Measurements from ENCODE around the gene ANKRD27. TPM values are rescaled to one million over a fixed set of nuclear protein-coding genes. Genes with fewer than 3 reads are reported as not detected.
"Not testable (repeated sequence)": the region's sequence is repeated elsewhere in the genome, so short reads cannot be mapped to it uniquely, and the experiment has no call there.

ANKRD27 gene
- polyA plus RNA-seq, 6 donors from 2014 or later: 7.1 to 16.3 (median 11.5) TPM

DNA sequence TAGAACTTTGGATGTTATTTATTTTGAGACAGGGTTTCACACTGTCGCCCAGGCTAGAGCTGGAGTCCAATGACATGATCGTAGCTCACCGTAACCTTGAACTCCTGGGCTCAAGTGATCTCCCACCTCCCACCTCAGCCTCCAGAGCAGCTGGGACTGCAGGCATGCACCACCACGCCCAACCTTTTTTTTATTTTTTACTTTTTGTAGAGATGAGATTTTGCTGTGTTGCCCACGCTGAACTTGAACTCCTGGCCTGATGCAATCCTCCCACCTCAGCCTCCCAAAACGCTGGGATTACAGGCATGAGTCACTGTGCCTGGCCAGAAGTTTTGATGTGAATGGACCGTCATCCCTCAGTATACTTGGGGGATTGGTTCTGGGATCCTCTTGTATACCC lies 13.7 kb downstream of the ANKRD27 start:
- Mint-ChIP-seq H3K27ac (no peak overlapping the region), H3K27me3 (no peaks in the 10 kb centered on the region), H3K36me3 (no peaks in the 10 kb centered on the region), H3K4me3 (no peak overlapping the region), H3K9me3 (no peaks in the 10 kb centered on the region), H3K4me1 (peaks cover 3 to 20% (median 12%) of the 10 kb centered on the region in 3 donors)
- DNase-seq (no peak), ATAC-seq (ENCODE audit: low read depth in 2 of 2) (no peak)

DNA sequence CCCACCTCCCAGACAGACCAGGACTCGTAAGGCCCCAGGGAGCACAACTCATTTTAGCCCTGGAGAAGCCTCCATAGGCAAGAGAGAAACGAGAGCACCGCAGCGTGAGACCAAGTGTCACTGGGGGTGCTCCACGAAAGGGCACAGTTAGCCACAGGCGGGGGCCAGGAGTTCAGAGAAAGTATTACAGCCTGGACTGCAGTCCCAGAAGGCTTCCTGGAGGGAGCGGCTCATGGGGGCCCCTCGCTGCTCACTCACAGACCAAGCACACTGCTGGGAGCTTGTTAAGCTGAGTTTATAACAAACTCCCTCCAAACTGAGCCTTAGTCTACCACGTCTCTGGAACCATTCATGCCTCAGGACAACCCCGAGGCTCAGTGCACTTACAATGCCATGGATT lies 16.5 kb downstream of the ANKRD27 start:
- no peaks in the 10 kb centered on the region for H3K36me3 Mint-ChIP-seq
- ATAC-seq (ENCODE audit: low read depth in 2 of 2): no peak

DNA sequence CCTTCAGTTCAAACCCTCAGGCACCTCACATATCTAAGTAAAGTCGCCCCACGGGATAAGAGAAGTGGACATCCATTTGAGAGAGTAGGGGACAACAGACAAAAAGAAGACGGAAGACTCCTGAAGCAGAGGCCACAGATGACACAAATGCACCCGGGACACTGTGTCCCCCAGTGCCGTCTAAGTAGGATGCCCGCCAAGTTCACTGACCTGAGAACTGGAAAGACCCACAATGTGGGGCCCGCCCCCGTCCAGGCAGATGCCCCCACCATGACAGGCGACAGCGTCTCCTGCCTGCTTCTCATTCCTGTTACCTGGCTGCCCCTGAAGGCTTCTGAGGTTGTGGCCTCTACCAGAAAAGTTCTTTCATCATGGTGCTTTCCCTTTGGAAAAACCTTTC lies 16.9 kb downstream of the ANKRD27 start:
- DNase-seq: no peak
- H3K4me1 Mint-ChIP-seq: peaks cover 3 to 17% (median 10%) of the 10 kb centered on the region in 3 donors
- no peaks in the 10 kb centered on the region for H3K36me3 Mint-ChIP-seq
- no peak overlapping the region for H3K27ac Mint-ChIP-seq
- H3K4me3 Mint-ChIP-seq: no peak overlapping the region
- H3K9me3 Mint-ChIP-seq: no peaks in the 10 kb centered on the region
- ATAC-seq (ENCODE audit: low read depth in 2 of 2): no peak
- H3K27me3 Mint-ChIP-seq: no peaks in the 10 kb centered on the region

More for the DNA sequence above, 16.5 kb downstream of the ANKRD27 start:
- H3K4me1 Mint-ChIP-seq: peaks cover 3 to 18% (median 12%) of the 10 kb centered on the region in 3 donors
- DNase-seq: no peak
- H3K4me3 Mint-ChIP-seq: no peak overlapping the region
- H3K27me3 Mint-ChIP-seq: no peaks in the 10 kb centered on the region
- peak overlapping the region in 1 of 6 donors; percentile 79 for H3K27ac Mint-ChIP-seq
- no peaks in the 10 kb centered on the region for H3K9me3 Mint-ChIP-seq

DNA sequence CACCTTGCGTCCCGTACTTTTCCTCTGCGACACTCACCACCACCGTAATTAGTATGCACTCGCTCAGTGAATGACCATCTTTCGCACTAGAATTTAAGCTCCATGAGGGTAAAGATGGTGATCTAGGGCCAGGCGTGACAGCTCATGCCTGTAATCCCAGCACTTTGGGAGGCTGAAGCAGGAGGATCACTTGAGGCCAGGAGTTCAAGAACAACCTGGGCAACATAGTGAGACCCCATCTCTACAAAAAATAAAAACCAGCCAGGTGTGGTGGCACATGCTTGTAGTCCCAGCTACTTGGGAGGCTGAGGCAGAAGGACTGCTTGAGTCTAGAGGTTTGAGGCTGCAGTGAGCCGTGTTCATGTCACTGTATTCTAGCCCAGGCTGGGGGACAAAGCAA lies 18.6 kb downstream of the ANKRD27 start:
- ATAC-seq (ENCODE audit: low read depth in 2 of 2); H3K4me3 Mint-ChIP-seq; H3K4me1 Mint-ChIP-seq; H3K27me3 Mint-ChIP-seq; H3K9me3 Mint-ChIP-seq; H3K27ac Mint-ChIP-seq; H3K36me3 Mint-ChIP-seq; DNase-seq: not testable (repeated sequence)

DNA sequence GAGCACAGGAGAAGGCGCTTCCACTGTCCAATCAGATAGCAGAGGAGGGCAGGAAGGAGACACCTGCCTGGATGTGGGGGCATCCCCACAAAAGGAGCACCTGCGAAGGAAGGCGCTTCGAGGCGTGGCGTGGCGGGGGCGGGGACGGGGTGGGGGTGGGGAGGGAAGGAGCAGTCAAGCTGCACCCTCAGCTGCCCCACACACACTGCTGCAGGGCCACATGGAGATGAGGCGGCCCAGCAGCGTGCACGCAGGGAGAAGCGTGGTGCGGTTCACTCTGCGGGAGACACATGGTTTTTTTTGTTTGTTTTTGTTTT lies 21.4 kb downstream of the ANKRD27 start:
- DNase-seq (no peak), ATAC-seq (ENCODE audit: low read depth in 2 of 2) (no peak)
- Mint-ChIP-seq H3K4me1 (no peaks in the 10 kb centered on the region), H3K36me3 (no peaks in the 10 kb centered on the region), H3K27ac (no peak overlapping the region), H3K27me3 (no peaks in the 10 kb centered on the region), H3K9me3 (no peaks in the 10 kb centered on the region), H3K4me3 (no peak overlapping the region)

DNA sequence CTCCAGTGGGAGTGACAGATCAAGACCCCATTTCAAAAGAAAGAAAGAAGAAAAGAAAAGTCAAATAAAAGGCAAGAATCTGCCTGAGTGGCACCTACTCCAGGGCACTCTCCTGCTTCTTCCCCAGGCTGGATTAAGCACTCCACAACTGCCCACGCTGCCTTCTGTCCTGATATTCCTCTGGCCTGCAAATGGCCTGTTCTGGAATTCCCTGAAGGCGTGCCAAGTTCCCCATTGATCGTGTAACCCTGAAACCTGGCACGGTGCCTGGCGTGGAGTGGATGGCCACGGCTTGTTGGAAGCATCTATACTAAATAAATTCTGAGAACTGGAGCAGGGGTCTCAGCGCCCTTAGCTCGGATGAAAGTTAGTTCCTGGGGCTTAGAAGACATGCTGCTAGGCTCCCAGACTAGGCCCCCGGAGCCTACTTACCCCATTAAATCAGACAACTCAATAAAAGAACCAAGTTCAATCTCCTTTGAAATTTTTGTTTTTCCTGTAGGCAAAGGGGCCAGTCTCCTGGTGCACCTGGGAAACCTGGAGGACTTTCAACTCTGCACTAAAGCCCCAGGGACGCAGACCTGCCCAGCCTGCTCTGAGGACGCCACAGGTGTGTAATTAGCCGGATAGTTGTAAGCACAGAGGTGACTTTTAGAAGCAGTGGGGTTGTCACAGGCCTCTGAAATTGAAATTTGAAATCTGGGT lies 21.9 kb downstream of the ANKRD27 start:
- no peaks in the 10 kb centered on the region for H3K27me3 Mint-ChIP-seq
- ATAC-seq (ENCODE audit: low read depth in 2 of 2): no peak
- H3K9me3 Mint-ChIP-seq: no peaks in the 10 kb centered on the region
- no peak overlapping the region for H3K4me3 Mint-ChIP-seq
- DNase-seq: no peak
- no peaks in the 10 kb centered on the region for H3K4me1 Mint-ChIP-seq
- H3K27ac Mint-ChIP-seq: peak overlapping the region in 3 of 6 donors; percentile 38 to 83 (median 74)
- H3K36me3 Mint-ChIP-seq: no peaks in the 10 kb centered on the region

DNA sequence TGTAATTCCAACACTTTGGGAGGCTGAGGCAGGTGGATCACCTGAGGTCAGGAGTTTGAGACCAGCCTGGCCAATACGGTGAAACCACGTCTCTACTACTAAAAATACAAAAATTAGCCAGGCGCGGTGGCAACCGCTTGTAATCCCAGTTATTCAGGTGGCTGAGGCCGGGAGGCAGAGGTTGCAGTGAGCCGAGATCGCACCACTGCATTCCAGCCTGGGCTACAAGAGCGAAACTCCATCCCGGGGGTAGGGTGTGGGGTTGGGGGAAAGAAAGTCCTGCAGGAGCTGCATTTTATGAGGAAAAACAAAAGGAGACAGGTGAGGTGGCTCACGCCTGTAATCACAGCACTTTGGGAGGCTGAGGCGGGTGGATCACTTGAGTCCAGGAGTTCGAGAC lies 22.6 kb downstream of the ANKRD27 start:
- H3K4me3 Mint-ChIP-seq; H3K36me3 Mint-ChIP-seq; H3K4me1 Mint-ChIP-seq; H3K9me3 Mint-ChIP-seq; DNase-seq; H3K27me3 Mint-ChIP-seq; H3K27ac Mint-ChIP-seq; ATAC-seq (ENCODE audit: low read depth in 2 of 2): not testable (repeated sequence)

DNA sequence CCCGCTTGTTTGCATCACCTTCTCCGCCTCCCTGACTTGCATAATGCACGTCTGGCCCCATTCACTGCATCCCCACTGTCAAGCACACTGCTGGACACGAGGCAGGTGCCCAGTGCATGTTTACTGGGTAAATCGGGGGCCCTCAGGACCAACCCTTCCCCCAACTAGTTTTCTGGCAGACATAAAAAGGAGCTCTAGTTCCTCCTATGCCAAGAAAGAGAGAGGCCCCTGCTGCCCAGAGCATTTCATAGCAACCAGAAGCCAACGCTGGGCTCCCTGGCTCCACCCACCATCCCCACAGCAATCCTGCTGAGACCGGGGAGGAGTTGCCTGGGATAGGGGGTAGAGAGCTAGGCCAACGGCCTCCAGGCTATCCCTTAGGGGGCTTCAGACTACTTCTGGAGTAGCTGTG lies 23.2 kb downstream of the ANKRD27 start:
- Mint-ChIP-seq H3K4me3 (no peak overlapping the region), H3K4me1 (peaks cover 0 to under 1% (median 0%) of the 10 kb centered on the region in 3 donors)

DNA sequence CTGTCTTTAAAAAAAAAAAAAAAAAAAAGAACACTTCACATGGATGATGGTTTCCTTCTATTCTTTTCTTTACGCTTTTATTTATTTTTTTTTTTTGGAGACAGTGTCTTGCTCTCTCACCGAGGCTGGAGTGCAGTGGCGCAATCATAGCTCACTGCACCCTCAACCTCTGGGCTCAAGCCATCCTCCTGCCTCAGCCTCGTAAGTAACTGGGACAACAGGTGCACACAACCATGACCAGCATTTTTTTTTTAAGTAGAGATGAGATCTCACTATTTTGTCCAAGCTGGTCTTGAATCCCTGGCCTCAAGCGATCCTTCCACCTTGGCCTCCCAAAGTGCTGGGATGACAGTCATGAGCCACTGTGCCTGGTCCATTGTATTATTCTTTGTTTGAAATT lies 24.3 kb downstream of the ANKRD27 start:
- no peaks in the 10 kb centered on the region for H3K9me3 Mint-ChIP-seq
- H3K36me3 Mint-ChIP-seq: no peaks in the 10 kb centered on the region
- no peak overlapping the region for H3K4me3 Mint-ChIP-seq

More for the DNA sequence above, 23.2 kb downstream of the ANKRD27 start:
- H3K9me3 Mint-ChIP-seq: no peaks in the 10 kb centered on the region
- no peaks in the 10 kb centered on the region for H3K36me3 Mint-ChIP-seq
- ATAC-seq (ENCODE audit: low read depth in 2 of 2) (no peak), DNase-seq (no peak)
- H3K27ac Mint-ChIP-seq: no peak overlapping the region
- H3K27me3 Mint-ChIP-seq: no peaks in the 10 kb centered on the region

DNA sequence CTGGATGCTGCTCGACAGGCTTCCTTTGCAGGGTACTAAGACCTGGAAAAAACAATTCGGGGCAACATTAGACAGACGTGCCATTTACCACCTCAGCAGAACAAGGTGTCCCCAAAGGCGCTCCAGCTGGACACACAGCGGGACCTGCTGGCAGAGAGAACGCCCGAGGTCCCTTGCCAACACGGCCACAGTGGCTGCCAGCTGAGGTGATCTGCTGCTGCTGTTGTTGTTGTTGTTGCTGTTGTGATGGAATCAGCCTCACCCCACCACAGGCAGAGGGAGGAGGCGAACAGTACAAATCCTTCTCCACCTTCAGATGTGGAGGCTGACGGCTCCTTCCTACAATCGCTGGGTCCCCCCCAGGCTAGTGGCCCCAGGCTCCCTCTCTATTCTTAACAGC lies 25.2 kb downstream of the ANKRD27 start:
- H3K27ac Mint-ChIP-seq: peak overlapping the region in 1 of 6 donors; percentile 33
- H3K4me3 Mint-ChIP-seq: no peak overlapping the region
- ATAC-seq (ENCODE audit: low read depth in 2 of 2): no peak
- no peaks in the 10 kb centered on the region for H3K36me3 Mint-ChIP-seq
- H3K4me1 Mint-ChIP-seq: peaks cover 0 to 4% (median 4%) of the 10 kb centered on the region in 3 donors
- no peaks in the 10 kb centered on the region for H3K27me3 Mint-ChIP-seq
- no peak for DNase-seq
- no peaks in the 10 kb centered on the region for H3K9me3 Mint-ChIP-seq

More for the DNA sequence above, 24.3 kb downstream of the ANKRD27 start:
- Mint-ChIP-seq H3K27ac (no peak overlapping the region), H3K27me3 (no peaks in the 10 kb centered on the region), H3K4me1 (peaks cover 0 to 4% (median 4%) of the 10 kb centered on the region in 3 donors)
- DNase-seq (no peak), ATAC-seq (ENCODE audit: low read depth in 2 of 2) (no peak)

DNA sequence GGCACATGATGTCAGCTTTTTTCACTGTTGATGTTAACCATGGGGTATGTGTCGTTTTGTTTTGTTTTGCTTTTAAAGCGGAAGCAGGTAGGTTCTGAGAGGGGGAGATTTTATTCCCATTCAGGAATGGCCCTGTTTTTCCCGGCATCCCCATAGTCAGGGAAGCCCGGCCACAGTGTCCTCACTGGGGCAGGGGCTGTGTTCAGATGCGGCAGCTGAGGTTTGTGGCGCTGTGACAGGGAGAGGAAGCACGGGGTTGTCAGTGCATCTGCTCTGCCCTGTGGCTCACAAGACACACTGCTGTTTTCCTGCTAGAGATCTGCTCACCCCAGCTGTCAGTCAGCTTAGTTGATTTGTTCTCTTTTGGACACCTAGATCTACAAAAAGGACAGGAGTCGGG lies 27.6 kb downstream of the ANKRD27 start:
- Mint-ChIP-seq H3K36me3 (peaks cover 8 to 10% of the 10 kb centered on the region in 2 donors), H3K4me3 (no peak overlapping the region), H3K27me3 (no peaks in the 10 kb centered on the region), H3K9me3 (no peaks in the 10 kb centered on the region), H3K27ac (peak overlapping the region in 3 of 6 donors; percentile 10 to 76 (median 60)), H3K4me1 (peaks cover 0 to 5% (median 4%) of the 10 kb centered on the region in 3 donors)
- DNase-seq (no peak), ATAC-seq (ENCODE audit: low read depth in 2 of 2) (no peak)

DNA sequence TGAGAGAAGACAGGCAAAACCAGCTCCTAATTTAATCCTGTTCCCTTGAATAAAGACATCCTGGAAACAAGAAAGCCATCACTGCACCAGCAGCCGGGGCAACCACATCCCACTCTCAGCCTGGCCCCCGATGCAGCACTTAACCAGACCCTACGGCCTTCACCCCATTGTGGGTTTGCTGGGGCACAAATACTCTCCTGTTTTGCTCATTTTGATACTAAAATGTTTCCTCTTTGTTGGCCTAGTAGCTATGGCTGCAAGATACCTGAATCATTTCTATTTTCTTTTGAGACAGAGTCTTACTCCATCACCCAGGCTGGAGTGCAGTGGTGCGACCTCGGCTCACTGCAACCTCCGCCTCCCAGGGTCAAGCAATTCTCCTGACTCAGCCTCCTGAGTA lies 28.4 kb downstream of the ANKRD27 start:
- DNase-seq: no peak
- no peak for ATAC-seq (ENCODE audit: low read depth in 2 of 2)
- Mint-ChIP-seq H3K27me3 (no peaks in the 10 kb centered on the region), H3K9me3 (no peaks in the 10 kb centered on the region), H3K4me3 (no peak overlapping the region), H3K27ac (peak overlapping the region in 1 of 6 donors; percentile 93), H3K36me3 (peaks cover 12 to 16% of the 10 kb centered on the region in 2 donors), H3K4me1 (peaks cover 0 to 5% (median 4%) of the 10 kb centered on the region in 3 donors)

DNA sequence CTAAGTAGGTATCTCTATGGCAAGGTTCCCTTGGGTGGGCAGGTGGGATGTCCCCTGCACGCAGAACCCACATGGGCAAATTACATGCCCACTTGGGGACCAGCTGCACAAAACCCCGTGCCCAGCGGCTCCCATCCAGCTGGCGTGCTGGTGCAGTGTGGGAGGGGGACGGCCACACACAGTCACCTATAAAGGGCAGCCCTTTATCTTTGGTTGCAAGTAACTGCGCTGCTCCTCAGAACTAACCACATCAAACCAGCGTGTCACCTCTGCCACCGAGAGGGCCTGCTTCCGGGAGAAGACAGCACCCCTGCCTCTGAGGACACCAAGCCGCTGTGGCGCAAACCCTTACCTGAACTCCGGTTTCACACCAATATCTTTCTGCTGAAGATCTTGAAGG lies 32.2 kb downstream of the ANKRD27 start:
- no peaks in the 10 kb centered on the region for H3K27me3 Mint-ChIP-seq
- peaks cover 25 to 27% of the 10 kb centered on the region in 2 donors for H3K36me3 Mint-ChIP-seq
- H3K4me3 Mint-ChIP-seq: no peak overlapping the region
- no peak for DNase-seq
- peaks cover 0 to 7% (median 5%) of the 10 kb centered on the region in 3 donors for H3K4me1 Mint-ChIP-seq
- no peak for ATAC-seq (ENCODE audit: low read depth in 2 of 2)
- H3K9me3 Mint-ChIP-seq: no peaks in the 10 kb centered on the region
- peak overlapping the region in 1 of 6 donors; percentile 30 for H3K27ac Mint-ChIP-seq

DNA sequence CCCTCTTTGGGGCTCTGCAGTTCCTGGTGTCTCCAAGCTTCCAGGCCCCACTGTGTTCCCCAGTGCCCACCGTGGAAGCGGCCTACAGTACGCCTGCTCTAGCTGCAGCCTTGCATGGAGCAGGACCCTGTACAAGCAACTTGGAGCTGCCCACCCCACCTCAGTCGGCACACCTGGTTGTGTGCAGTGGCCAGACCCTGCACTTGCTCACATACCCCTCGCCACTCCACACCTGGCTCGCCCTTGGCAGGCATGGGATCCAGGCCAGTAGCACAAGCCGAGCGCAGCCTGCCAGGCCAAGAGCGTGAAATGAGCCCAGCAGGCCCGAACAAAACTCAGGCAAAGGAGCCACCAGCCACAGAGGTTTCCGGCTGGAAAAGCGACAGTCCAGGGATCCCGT lies 36.4 kb downstream of the ANKRD27 start:
- DNase-seq (no peak), ATAC-seq (ENCODE audit: low read depth in 2 of 2) (no peak)
- H3K4me1 Mint-ChIP-seq: peaks cover 0 to 3% (median 3%) of the 10 kb centered on the region in 3 donors
- no peak overlapping the region for H3K4me3 Mint-ChIP-seq
- H3K9me3 Mint-ChIP-seq: no peaks in the 10 kb centered on the region
- H3K27me3 Mint-ChIP-seq: no peaks in the 10 kb centered on the region
- no peak overlapping the region for H3K27ac Mint-ChIP-seq
- peaks cover 25% of the 10 kb centered on the region in 2 donors for H3K36me3 Mint-ChIP-seq
